IMR-90 (cell line): Measurements from ENCODE around the gene PLEKHG4. TPM values are rescaled to one million over a fixed set of nuclear protein-coding genes. Genes with fewer than 3 reads are reported as not detected.

Experiments used
- ATAC-seq: fragments of 200-7000 bp; cut with Tn5 transposase; 2 replicates; pipeline ENCODE4 v1.9.1; 2020; ENCODE audit warnings: low read depth, mild to moderate bottlenecking, moderate library complexity
- BruUV-seq: library from RNA; stranded (reverse); fragments of 400-500 nt; replicated peaks from 2 replicates; lab custom pipeline; 2021; lab: Mats Ljungman, UMichigan
- CTCF ChIA-PET: fragments of 300-600 bp; formaldehyde crosslinking; extraction: SDS; loops from one replicate; lab custom pipeline; 2021; ENCODE audit warnings: antibody characterized with exemption; lab: Yijun Ruan, JAX
- POLR2A ChIA-PET: fragments of 300-600 bp; sonication (Branson Sonifier 250); formaldehyde crosslinking; loops from one replicate; lab custom pipeline; 2022; ENCODE audit warnings: antibody characterized with exemption; ENCODE audit not compliant: unreplicated experiment; lab: Charles Lee
- DNase-seq: peaks from one replicate; pipeline ENCODE4 v3.0.0; 2013
- H2AFZ ChIP-seq: replicated peaks from 2 replicates; pipeline ENCODE3; 2013; ENCODE audit warnings: low read length, mild to moderate bottlenecking; ENCODE audit not compliant: poor library complexity
- H2AK5ac ChIP-seq: 2 replicates; pipeline ENCODE4 v1.6.1; 2013; ENCODE audit warnings: low read depth, low read length, inconsistent platforms
- H2AK9ac ChIP-seq: replicated peaks from 2 replicates; pipeline ENCODE3; 2013; ENCODE audit warnings: mild to moderate bottlenecking, low read depth, low read length, moderate library complexity; ENCODE audit not compliant: poor library complexity
- H2BK120ac ChIP-seq: 2 replicates; pipeline ENCODE4 v1.6.1; 2013; ENCODE audit warnings: low read depth, low read length, inconsistent platforms
- H2BK15ac ChIP-seq: 3 replicates; pipeline ENCODE4 v1.6.1; 2013; ENCODE audit warnings: low read depth, low read length, inconsistent platforms
- H2BK20ac ChIP-seq: 2 replicates; pipeline ENCODE4 v1.6.1; 2013; ENCODE audit warnings: low read depth, mild to moderate bottlenecking, inconsistent platforms, low read length, moderate library complexity
- H2BK5ac ChIP-seq: 2 replicates; pipeline ENCODE4 v1.6.1; 2013; ENCODE audit warnings: mild to moderate bottlenecking, low read depth, low read length, inconsistent platforms; ENCODE audit not compliant: poor library complexity, severe bottlenecking
- H3K14ac ChIP-seq: replicated peaks from 2 replicates; pipeline ENCODE4 v1.6.1; 2013; ENCODE audit warnings: low read depth, low read length, inconsistent platforms
- H3K18ac ChIP-seq: 2 replicates; pipeline ENCODE4 v1.6.1; 2013; ENCODE audit warnings: low read depth, low read length, control low read depth
- H3K23ac ChIP-seq: 2 replicates; pipeline ENCODE4 v1.6.1; 2013; ENCODE audit warnings: low read depth, low read length, inconsistent platforms
- H3K27ac ChIP-seq: 2 replicates; pipeline ENCODE4 v1.5.1; 2013; ENCODE audit warnings: mild to moderate bottlenecking, control low read depth, low read length; ENCODE audit not compliant: insufficient read depth
- H3K27me3 ChIP-seq: 2 replicates; pipeline ENCODE4 v1.6.1; 2013; ENCODE audit warnings: low read length; ENCODE audit not compliant: control insufficient read depth, insufficient read depth
- H3K36me3 ChIP-seq: 2 replicates; pipeline ENCODE4 v1.6.1; 2013; ENCODE audit warnings: low read length, mixed read lengths; ENCODE audit not compliant: control insufficient read depth, insufficient read depth
- H3K4ac ChIP-seq: 2 replicates; pipeline ENCODE4 v1.6.1; 2013; ENCODE audit warnings: low read depth, low read length, inconsistent platforms
- H3K4me1 ChIP-seq: 2 replicates; pipeline ENCODE4 v1.6.1; 2013; ENCODE audit warnings: low read length, mixed read lengths; ENCODE audit not compliant: control insufficient read depth, insufficient read depth
- H3K4me2 ChIP-seq: 2 replicates; pipeline ENCODE4 v1.6.1; 2013; ENCODE audit warnings: low read depth, mild to moderate bottlenecking, control low read depth, low read length, moderate library complexity
- H3K4me3 ChIP-seq: 2 replicates; pipeline ENCODE4 v1.5.1; 2013; ENCODE audit warnings: low read depth, mild to moderate bottlenecking, control low read depth, low read length, moderate library complexity; ENCODE audit not compliant: insufficient read depth
- H3K56ac ChIP-seq: 2 replicates; pipeline ENCODE4 v1.6.1; 2013; ENCODE audit warnings: low read length, inconsistent platforms; ENCODE audit not compliant: insufficient read depth; ENCODE audit errors: extremely low read depth
- H3K79me1 ChIP-seq, 2 experiments: 2 replicates each; pipeline ENCODE4 v1.6.1; 2013; ENCODE audit warnings: low read length in 2 of 2, inconsistent platforms in 1 of 2, low read depth in 1 of 2
- H3K9ac ChIP-seq: 2 replicates; pipeline ENCODE4 v1.6.1; 2013; ENCODE audit warnings: low read depth, low read length, control low read depth
- H3K9me1 ChIP-seq: 2 replicates; pipeline ENCODE4 v1.6.1; 2013; ENCODE audit warnings: low read length, inconsistent platforms; ENCODE audit not compliant: insufficient read depth
- H3K9me3 ChIP-seq: 2 replicates; pipeline ENCODE4 v1.6.1; 2013; ENCODE audit warnings: low read length; ENCODE audit not compliant: control insufficient read depth, insufficient read depth
- H4K20me1 ChIP-seq: 2 replicates; pipeline ENCODE4 v1.6.1; 2013; ENCODE audit warnings: low read length, inconsistent platforms; ENCODE audit not compliant: insufficient read depth
- H4K5ac ChIP-seq: 2 replicates; pipeline ENCODE4 v1.6.1; 2013; ENCODE audit warnings: mild to moderate bottlenecking, low read depth, low read length, control low read depth
- H4K8ac ChIP-seq, 2 experiments: 2 replicates each; pipeline ENCODE4 v1.6.1; 2013; ENCODE audit warnings: low read depth in 2 of 2, low read length in 2 of 2, control low read depth in 1 of 2, inconsistent platforms in 1 of 2
- H4K91ac ChIP-seq: 2 replicates; pipeline ENCODE4 v1.6.1; 2013; ENCODE audit warnings: low read depth, low read length, inconsistent platforms; ENCODE audit not compliant: insufficient read depth
- BHLHE40 ChIP-seq: fragments of 150-350 bp; IDR thresholded peaks from 2 replicates; pipeline ENCODE4 v1.6.1; 2016; ENCODE audit warnings: mild to moderate bottlenecking, low read depth, low read length
- CHD1 ChIP-seq: IDR thresholded peaks from 2 replicates; pipeline ENCODE4 v1.6.1; 2012; ENCODE audit warnings: low read depth, low read length, improper control_type of control experiment
- CTCF ChIP-seq: conservative IDR thresholded peaks from 2 replicates; pipeline ENCODE4 v1.5.1; 2012; ENCODE audit warnings: mild to moderate bottlenecking, low read depth, low read length, improper control_type of control experiment
- ELK1 ChIP-seq: fragments of 150-350 bp; IDR thresholded peaks from 2 replicates; pipeline ENCODE4 v1.6.1; 2016; ENCODE audit warnings: low read depth, mild to moderate bottlenecking, low read length, moderate library complexity, borderline replicate concordance
- MAFK ChIP-seq: IDR thresholded peaks from 2 replicates; pipeline ENCODE4 v1.6.1; 2012; ENCODE audit warnings: low read depth, low read length, improper control_type of control experiment
- MAZ ChIP-seq: IDR thresholded peaks from 2 replicates; pipeline ENCODE4 v1.6.1; 2012; ENCODE audit warnings: low read depth, mild to moderate bottlenecking, low read length, improper control_type of control experiment, moderate library complexity, borderline replicate concordance
- MXI1 ChIP-seq: IDR thresholded peaks from 2 replicates; pipeline ENCODE4 v1.6.1; 2012; ENCODE audit warnings: low read depth, mild to moderate bottlenecking, low read length, moderate library complexity, borderline replicate concordance
- NFE2L2 ChIP-seq: fragments of 150-350 bp; IDR thresholded peaks from 2 replicates; pipeline ENCODE4 v1.6.1; 2016; ENCODE audit warnings: low read depth, mild to moderate bottlenecking, low read length
- POLR2A ChIP-seq: IDR thresholded peaks from 2 replicates; pipeline ENCODE4 v1.6.1; 2012; ENCODE audit warnings: mild to moderate bottlenecking, low read depth, low read length
- RAD21 ChIP-seq: IDR thresholded peaks from 2 replicates; pipeline ENCODE4 v1.6.1; 2012; ENCODE audit warnings: low read length, improper control_type of control experiment
- RFX5 ChIP-seq: IDR thresholded peaks from 2 replicates; pipeline ENCODE4 v1.8.0; 2012; ENCODE audit warnings: low read depth, mild to moderate bottlenecking, low read length, moderate library complexity
- SMC3 ChIP-seq: fragments of 150-350 bp; IDR thresholded peaks from 2 replicates; pipeline ENCODE4 v1.6.1; 2016; ENCODE audit warnings: low read depth, mild to moderate bottlenecking, antibody characterized with exemption, low read length, moderate library complexity
- USF2 ChIP-seq: fragments of 150-350 bp; IDR thresholded peaks from 2 replicates; pipeline ENCODE4 v1.6.1; 2017; ENCODE audit warnings: mild to moderate bottlenecking, antibody characterized with exemption, low read length, low read depth
- dilution Hi-C: fragments of 300-500 bp; cut with HindIII; formaldehyde crosslinking; loops from one replicate; pipeline ENCODE4 v1.14.3; 2018; ENCODE audit warnings: low sequenced_read_pairs; ENCODE audit not compliant: unreplicated experiment
- in situ Hi-C: fragments of 300-500 bp; cut with MboI; formaldehyde crosslinking; loops from 3 replicates; pipeline ENCODE4 v1.14.3; 2019; ENCODE audit warnings: low sequenced_read_pairs, inconsistent platforms, mixed read lengths
- intact Hi-C: fragments of 100-400 bp; cut with micrococcal nuclease; formaldehyde crosslinking; loops from 2 replicates; pipeline ENCODE4 v1.10.0; 2022
- polyA plus RNA-seq, 3 experiments: library from polyadenylated mRNA; depleted of rRNA; stranded (reverse); fragments of >200 nt; gene quantifications; 2 replicates each; pipeline ENCODE4 v1.2.3, GENCODE V29; 2012; ENCODE audit warnings: low replicate concordance in 1 of 3
- total RNA-seq: library from RNA; depleted of rRNA; stranded (reverse); fragments of >200 nt; gene quantifications from 2 replicates; pipeline ENCODE4 v1.2.3, GENCODE V29; 2012

Gene PLEKHG4
- total and polyA plus RNA-seq, 2 of the 4 experiments (the other 2 are of a cell fraction), result 14.0 to 50.7 TPM

GRCh38 chr16:67312719-67313118, 33.4 kb downstream of the PLEKHG4 start (continued):
- TF ChIP-seq NFE2L2, result no peak
- no peak for TF ChIP-seq CHD1
- no peak for TF ChIP-seq MAFK

- Histone ChIP-seq H2AFZ (no peak overlapping the region), H3K27ac (no peak overlapping the region), H3K79me1 (no peaks in the 10 kb centered on the region), H4K20me1 (no peaks in the 10 kb centered on the region), H4K91ac (no peak overlapping the region), H4K8ac (no peak overlapping the region), H4K5ac (no peak overlapping the region), H2BK20ac (no peak overlapping the region), H3K9ac (no peak overlapping the region), H3K56ac (no peak overlapping the region), H3K4me2 (no peak overlapping the region), H3K23ac (no peak overlapping the region), H3K18ac (no peak overlapping the region), H3K27me3 (peaks cover 5% of the 10 kb centered on the region), H3K36me3 (no peaks in the 10 kb centered on the region), H3K4ac (no peak overlapping the region), H3K14ac (peak overlapping the region; percentile 66; the same call in 1 of the 2 replicates), H2AK9ac (no peak overlapping the region), H3K9me3 (no peaks in the 10 kb centered on the region), H3K9me1 (0 out of 2 replicates have a peak, but pooled peaks cover 4% of the 10 kb centered on the region), H2BK15ac (no peak overlapping the region), H2AK5ac (no peak overlapping the region), H3K4me1 (no peaks in the 10 kb centered on the region; the same call in 1 of the 2 replicates), H3K4me3 (no peak overlapping the region), H2BK120ac (no peak overlapping the region; the same call in 1 of the 2 replicates), H2BK5ac (no peak overlapping the region)
- intact Hi-C loops (no loop called here), dilution Hi-C loops (no loop called here), in situ Hi-C loops (no loop called here)
- DNase-seq (no peak), ATAC-seq (0 out of 2 replicates have a peak, but pooled peaks have one; percentile 14)
- TF ChIP-seq MAFK, result no peak
- no peak for TF ChIP-seq ELK1
- no peak for TF ChIP-seq RAD21
- TF ChIP-seq SMC3, result no peak
- no peak for TF ChIP-seq MXI1
- no peak for TF ChIP-seq BHLHE40
- TF ChIP-seq USF2, result no peak
- no peak for TF ChIP-seq NFE2L2
- TF ChIP-seq CTCF, result no peak
- no peak for TF ChIP-seq POLR2A
- no peak for TF ChIP-seq RFX5
- TF ChIP-seq MAZ, result no peak
- ChIA-PET POLR2A (no interaction called here), CTCF (no interaction called here)
- BruUV-seq, result no TSS peak
These were observed 38.5 kb downstream of the PLEKHG4 start for GRCh38 chr16:67317853-67318252.
